Left lung (tissue), 10 donors: ENCODE measurements around the gene TFDP1. TPM values are rescaled to one million over a fixed set of nuclear protein-coding genes. Genes with fewer than 3 reads are reported as not detected.

Source experiments
- ATAC-seq: fragments of 200-7000 bp; cut with Tn5 transposase; one replicate; pipeline ENCODE4 v1.9.1; 2020; ENCODE audit warnings: moderate library complexity
- DNase-seq, 4 donors: peaks; one replicate each; pipeline ENCODE4 v3.0.0-alpha.2; 2013 to 2020
- H3K27ac ChIP-seq, 2 donors: fragments of 200-600 bp; sonication (generic) in 1 of 2; one replicate each; pipeline versions ENCODE4 v1.5.0 to v1.8.0; 2020 to 2021
- H3K27me3 ChIP-seq, 2 donors: fragments of 200-600 bp; sonication (generic) in 1 of 2; one replicate each; pipeline versions ENCODE4 v1.5.0 to v1.8.0; 2020 to 2021
- H3K36me3 ChIP-seq, 2 donors: fragments of 200-600 bp; sonication (generic) in 1 of 2; one replicate each; pipeline versions ENCODE4 v1.5.0 to v1.8.0; 2020 to 2021
- H3K4me1 ChIP-seq, 2 donors: fragments of 200-600 bp; one replicate each; pipeline ENCODE4 v1.8.0; 2021
- H3K4me3 ChIP-seq, 2 donors: fragments of 200-600 bp; sonication (generic) in 1 of 2; one replicate each; pipeline versions ENCODE4 v1.5.0 to v1.8.0; 2020 to 2021; ENCODE audit warnings: mild to moderate bottlenecking in 1 of 2
- H3K9me3 ChIP-seq, 2 donors: fragments of 200-600 bp; sonication (generic) in 1 of 2; one replicate each; pipeline versions ENCODE4 v1.5.0 to v1.8.0; 2020 to 2021
- CTCF ChIP-seq, 2 donors: fragments of 200-600 bp; sonication (generic) in 1 of 2; IDR thresholded peaks; one replicate each; pipeline versions ENCODE4 v1.5.0 to v1.8.0; 2021; ENCODE audit warnings: antibody characterized with exemption in 2 of 2
- intact Hi-C, 2 donors: fragments of 100-400 bp; cut with DNase I; formaldehyde crosslinking; loops; one replicate each; pipeline versions ENCODE4 v1.11.2 to v1.14.2; 2022
- polyA plus RNA-seq, 6 donors: library from polyadenylated mRNA; unstranded; fragments of 120-200 nt; gene quantifications; one replicate each; pipeline ENCODE4 v1.2.1, GENCODE V29; 2013; ENCODE audit not compliant: insufficient read length in 6 of 6
- total RNA-seq, 2 donors: library from RNA; stranded (reverse); fragmentation: NEBNext Ultra II Directional; extraction: Animal tissue kit (Norgen Biotek cat#: 25700); gene quantifications; one replicate each; pipeline ENCODE4 v1.2.1, GENCODE V29; 2021
- donor health status: DM: no; HTN: yes; CAD: no.
- donor health status: DM: no; HTN: no; CAD: no.

Gene TFDP1
- total and polyA plus RNA-seq, 8 donors = 48.8 to 99.5 (median 81.7) TPM

- Histone ChIP-seq H3K36me3 (peaks cover 0 to 83% of the 10 kb centered on the region in 2 donors), H3K4me1 (no peaks in the 10 kb centered on the region)
These were observed 54.3 kb downstream of the TFDP1 start for GRCh38 chr13:113638806-113639205.

GRCh38 chr13:113639616-113640262 lies 55.2 kb downstream of the TFDP1 start:
- ATAC-seq (no peak), DNase-seq (peak in 2 of 4 donors; percentile 24 to 74)
- intact Hi-C loops = no loop called here
- no peak overlapping the region for H3K27ac ChIP-seq
- TF ChIP-seq CTCF (IDR thresholded peaks at IDR 0.05) = no peak
- H3K4me3 ChIP-seq = no peak overlapping the region
- no peaks in the 10 kb centered on the region for H3K9me3 ChIP-seq
- H3K36me3 ChIP-seq = peaks cover 0 to 73% of the 10 kb centered on the region in 2 donors
- no peaks in the 10 kb centered on the region for H3K27me3 ChIP-seq
- H3K4me1 ChIP-seq = no peaks in the 10 kb centered on the region

More at GRCh38 chr13:113638806-113639205, 54.3 kb downstream of the TFDP1 start:
- Histone ChIP-seq H3K4me3 (no peak overlapping the region), H3K9me3 (no peaks in the 10 kb centered on the region), H3K27me3 (no peaks in the 10 kb centered on the region), H3K27ac (no peak overlapping the region)
- no peak for TF ChIP-seq CTCF (IDR thresholded peaks at IDR 0.05)
- DNase-seq = peak in 1 of 4 donors; percentile 6
- intact Hi-C loops = no loop called here
- no peak for ATAC-seq

GRCh38 chr13:113641426-113641825 lies 56.9 kb downstream of the TFDP1 start:
- TF ChIP-seq CTCF (IDR thresholded peaks at IDR 0.05) = no peak
- no peak overlapping the region for H3K4me3 ChIP-seq
- DNase-seq = peak in 1 of 4 donors; percentile 2
- H3K4me1 ChIP-seq = peaks cover 0 to 5% of the 10 kb centered on the region in 2 donors
- intact Hi-C loops = no loop called here
- H3K9me3 ChIP-seq = no peaks in the 10 kb centered on the region
- H3K36me3 ChIP-seq = peaks cover 0 to 56% of the 10 kb centered on the region in 2 donors
- ATAC-seq = no peak
- no peaks in the 10 kb centered on the region for H3K27me3 ChIP-seq
- no peak overlapping the region for H3K27ac ChIP-seq

GRCh38 chr13:113642563-113642962 lies 58.0 kb downstream of the TFDP1 start:
- Histone ChIP-seq H3K9me3 (no peaks in the 10 kb centered on the region), H3K27me3 (no peaks in the 10 kb centered on the region), H3K4me3 (no peak overlapping the region), H3K36me3 (peaks cover 0 to 45% of the 10 kb centered on the region in 2 donors), H3K4me1 (peaks cover 6 to 16% of the 10 kb centered on the region in 2 donors), H3K27ac (no peak overlapping the region)
- intact Hi-C loops = no loop called here
- TF ChIP-seq CTCF (IDR thresholded peaks at IDR 0.05) = no peak
- DNase-seq (no peak), ATAC-seq (no peak)

GRCh38 chr13:113643593-113643992 lies 59.0 kb downstream of the TFDP1 start:
- Histone ChIP-seq H3K36me3 (peaks cover 0 to 35% of the 10 kb centered on the region in 2 donors), H3K27me3 (no peaks in the 10 kb centered on the region), H3K9me3 (no peaks in the 10 kb centered on the region), H3K27ac (no peak overlapping the region), H3K4me3 (no peak overlapping the region), H3K4me1 (peaks cover 6 to 18% of the 10 kb centered on the region in 2 donors)
- DNase-seq (no peak), ATAC-seq (no peak)
- intact Hi-C loops = no loop called here
- no peak for TF ChIP-seq CTCF (IDR thresholded peaks at IDR 0.05)
